Activated CD8-positive, alpha-beta memory T cell treated with anti-CD3 and anti-CD28 coated beads, Interleukin-2, amount 50 U/mL, for 48 hours (primary cell): ENCODE measurements around the gene ARHGEF10L.
"Not testable (repeated sequence)": the region's sequence is repeated elsewhere in the genome, so short reads cannot be mapped to it uniquely, and the experiment has no call there.

Source experiments
- DNase-seq: peaks from one replicate; pipeline ENCODE4 v3.0.0-alpha.2; 2020

The ARHGEF10L gene

DNA sequence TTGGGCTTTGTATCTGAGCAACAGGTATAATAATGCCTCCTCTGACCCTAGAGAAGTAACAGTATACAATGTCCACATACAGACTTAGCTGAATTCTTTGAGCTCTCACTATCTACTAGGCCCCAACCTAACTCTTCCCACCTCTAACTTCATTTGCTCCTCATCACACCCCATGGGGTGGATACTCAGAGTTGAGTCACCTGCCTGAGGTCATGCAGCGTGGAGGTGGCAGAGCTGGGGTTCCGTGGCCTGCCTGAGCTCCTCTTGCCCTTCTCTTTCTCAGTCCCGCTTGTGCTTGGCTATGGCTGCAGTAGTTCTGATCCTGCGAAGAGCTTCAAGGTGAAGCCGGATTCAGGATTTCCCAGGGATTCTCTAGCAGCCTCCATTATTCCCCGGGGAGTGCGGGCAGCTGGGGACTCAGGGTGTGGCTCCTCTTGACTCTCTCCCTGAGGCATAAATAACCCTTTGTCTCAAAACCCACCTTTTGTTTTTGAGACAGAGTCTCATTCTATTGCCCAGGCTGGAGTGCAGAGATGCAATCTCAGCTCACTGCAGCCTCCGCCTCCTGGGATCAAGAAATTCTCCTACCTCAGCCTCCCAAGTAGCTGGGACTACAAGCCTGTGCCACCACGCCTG lies 185.7 kb downstream of the ARHGEF10L start:
- no peak for DNase-seq

DNA sequence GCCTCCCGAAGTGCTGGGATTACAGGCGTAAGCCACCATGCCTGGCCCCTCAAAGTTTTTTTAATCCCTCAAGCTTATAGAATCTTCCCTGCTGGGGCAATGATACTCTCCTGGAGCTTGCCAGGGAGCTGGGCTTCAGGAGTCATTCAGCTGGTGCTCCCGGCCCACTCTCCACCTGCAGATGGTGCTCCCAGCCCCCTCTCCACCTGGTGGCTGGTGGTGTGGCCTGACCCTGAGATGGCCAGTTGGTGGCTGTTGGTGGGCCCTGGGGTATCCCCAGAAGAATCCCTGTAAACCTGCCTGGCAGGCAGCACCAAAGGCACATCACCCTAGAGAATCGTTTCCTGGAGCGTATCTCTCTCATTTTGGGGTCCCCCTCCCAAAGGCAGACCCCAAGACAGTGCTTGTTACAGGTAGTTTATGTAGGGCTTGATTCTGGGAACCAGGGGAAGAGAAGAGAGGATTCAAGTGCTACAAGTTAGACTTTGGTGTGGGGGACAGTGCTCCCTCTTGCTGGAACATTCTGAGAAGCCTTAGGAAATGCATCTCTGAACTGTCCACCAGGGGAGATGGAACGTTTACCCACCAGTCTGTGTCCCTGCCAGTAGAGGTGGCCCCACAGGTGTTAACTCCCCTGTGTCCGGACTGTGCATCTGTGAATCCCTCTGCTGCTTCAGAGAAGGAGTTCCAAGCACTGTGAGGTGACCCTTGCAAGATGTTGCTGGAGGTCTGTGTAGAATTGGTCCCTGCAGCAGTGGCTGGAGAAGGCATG lies 186.5 kb downstream of the ARHGEF10L start:
- DNase-seq, result no peak

DNA sequence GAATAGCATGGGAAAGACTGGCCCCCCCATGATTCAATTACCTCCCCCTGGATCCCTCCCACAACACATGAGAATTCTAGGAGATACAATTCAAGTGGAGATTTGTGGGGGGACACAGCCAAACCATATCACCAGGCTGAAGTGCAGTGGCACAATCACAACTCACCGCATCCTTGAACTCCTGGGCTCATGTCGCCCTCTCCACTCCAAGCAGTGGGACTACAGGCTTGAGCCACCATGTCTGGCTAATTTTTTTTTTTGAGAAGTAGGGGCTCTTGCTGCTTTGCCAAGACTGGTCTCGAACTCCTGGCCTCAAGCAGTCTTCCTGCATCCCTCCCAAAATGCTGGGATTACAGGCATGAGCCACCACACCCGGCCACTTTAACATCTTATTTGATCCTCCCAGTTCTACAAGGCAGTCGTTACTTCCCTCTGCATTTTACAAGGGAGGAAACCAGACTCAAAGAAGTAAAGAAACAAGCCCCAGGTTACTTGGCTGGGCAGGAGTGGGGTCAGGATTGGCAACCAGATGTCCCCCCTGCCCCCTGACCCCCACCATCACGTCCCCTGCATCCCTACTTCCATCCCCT lies 188.7 kb downstream of the ARHGEF10L start:
- DNase-seq, result no peak

DNA sequence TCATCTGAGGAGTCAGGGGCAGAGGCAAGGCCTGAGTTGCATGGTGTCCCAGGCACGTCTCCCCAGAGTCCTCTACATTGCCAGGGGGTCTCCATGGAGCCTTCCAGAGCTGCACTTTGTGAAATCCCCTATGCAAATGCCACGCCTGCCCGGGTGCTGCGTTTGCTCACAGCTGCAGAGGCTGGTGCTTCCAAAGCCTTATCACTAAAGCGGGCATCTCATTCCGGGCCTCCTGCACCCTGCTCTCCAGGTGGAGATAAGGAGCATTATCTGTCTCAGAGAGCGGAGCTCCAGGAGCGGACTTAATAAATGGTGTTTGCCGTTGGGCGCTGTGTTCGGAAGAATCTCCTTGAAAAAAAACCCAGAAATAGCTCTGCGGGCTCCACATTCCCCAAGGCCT lies 189.8 kb downstream of the ARHGEF10L start:
- no peak for DNase-seq

DNA sequence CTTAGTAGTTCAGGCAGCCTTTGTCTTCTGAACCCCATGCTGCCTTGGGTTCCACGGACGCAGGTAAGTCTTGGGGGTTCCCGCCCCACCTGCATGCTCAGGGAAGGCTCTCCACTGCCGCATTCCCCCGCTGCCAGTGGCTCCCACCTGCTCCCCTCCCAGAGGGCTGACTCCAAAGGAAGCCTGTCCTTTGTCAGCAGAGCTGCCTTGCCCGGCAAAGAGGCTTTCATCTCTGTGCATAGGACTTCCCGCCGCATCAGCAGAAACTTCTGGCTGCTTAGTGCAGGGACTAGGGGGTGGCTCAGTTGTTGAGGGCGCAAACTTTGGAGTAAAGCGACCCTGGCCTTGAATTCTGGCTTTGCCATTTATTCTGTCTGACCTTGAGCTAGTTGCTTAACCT lies 190.4 kb downstream of the ARHGEF10L start:
- DNase-seq, result no peak

DNA sequence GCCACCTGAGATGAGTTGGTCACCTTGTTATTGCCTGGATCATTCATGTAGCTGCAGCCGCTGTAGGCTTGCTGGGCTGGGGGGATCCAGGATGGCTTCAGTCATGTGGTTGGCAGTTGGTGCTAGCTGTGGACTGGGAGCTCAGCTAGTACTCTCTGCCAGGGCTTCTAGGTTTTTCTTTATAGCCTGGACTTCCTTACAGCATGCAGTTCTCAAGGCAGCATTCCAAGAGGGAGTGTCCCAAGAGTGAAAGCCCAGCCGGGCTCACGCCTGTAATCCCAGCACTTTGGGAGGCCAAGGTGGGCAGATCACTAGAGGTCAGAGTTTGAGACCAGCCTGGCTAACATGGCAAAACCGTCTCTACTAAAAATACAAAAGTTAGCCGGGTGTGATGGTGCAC lies 192.0 kb downstream of the ARHGEF10L start:
- no peak for DNase-seq

DNA sequence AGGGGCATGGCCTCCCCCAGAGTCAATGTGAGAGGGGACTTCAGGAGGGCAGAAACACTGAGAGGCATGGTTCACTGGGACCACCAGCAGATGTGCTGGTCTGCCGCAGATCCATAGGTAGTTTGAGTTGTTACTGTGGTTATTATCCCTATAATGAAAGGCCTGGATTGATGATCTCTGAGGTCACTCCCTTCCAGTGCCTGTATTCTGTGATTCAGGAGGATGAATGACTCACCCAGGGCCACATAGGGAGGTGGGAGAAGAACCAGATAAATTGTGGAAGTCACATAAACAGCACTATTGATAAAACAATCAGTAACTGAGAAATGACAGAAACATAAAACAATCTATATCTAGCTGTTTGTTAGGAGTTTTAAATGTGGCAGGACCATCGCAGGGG lies 193.0 kb downstream of the ARHGEF10L start:
- DNase-seq, result no peak

DNA sequence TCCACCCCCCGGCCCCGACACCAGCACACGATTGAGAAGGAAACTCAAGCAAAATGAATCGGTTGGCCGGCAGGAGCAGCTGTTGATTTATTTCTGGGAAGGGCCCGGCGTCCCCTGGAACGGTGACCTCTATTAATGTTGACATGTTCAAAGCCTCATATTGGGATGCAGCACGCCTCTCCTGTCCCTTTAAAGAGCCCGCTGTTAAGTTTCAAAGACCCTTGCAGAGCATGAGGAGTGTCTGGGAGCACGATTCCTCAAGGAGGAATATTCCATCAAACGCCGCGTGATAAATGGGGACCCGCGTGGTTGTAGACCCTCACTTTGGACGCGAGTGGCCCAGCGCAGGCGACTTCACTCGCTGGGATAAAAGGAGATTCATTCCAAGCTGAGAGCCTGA lies 194.2 kb downstream of the ARHGEF10L start:
- no peak for DNase-seq

DNA sequence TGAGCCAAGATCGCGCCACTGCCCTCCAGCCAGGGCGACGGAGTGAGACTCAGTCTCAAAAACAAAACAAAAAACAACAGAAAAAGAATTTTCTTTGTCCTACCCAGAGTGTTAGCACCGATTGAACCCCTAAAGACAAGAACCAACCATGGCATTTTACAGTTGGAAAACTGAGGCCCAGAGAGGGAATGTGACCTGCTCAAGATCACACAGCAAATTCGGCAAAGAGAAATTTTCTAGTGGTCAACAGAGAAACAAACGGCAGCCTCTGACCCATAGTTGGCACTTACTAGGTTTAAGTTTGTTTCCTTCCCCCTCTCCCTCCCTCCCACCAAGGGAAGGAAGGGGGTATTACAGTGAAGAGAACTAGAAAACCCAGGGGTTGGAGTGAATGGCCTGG lies 195.1 kb downstream of the ARHGEF10L start:
- no peak for DNase-seq

DNA sequence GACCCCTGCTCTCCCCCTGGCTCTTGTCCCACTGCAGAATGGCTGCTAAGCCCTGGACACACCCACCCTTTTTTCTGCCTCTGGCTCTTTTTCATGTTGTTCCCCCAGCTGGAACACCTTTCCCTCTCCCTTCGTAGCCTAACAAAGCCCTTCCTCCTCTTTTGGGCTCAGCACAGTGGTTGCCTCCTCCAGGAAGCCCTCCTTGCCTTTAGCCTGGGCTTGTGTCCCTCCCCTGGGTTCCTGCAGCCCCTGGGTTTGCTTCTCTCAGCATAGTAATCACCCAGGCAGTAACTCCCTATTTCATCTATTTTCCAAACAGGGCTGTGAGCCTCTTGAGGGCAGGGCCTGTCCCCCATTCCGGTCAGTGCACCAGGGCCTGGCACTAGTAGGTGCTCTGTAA lies 195.8 kb downstream of the ARHGEF10L start:
- DNase-seq, result no peak

DNA sequence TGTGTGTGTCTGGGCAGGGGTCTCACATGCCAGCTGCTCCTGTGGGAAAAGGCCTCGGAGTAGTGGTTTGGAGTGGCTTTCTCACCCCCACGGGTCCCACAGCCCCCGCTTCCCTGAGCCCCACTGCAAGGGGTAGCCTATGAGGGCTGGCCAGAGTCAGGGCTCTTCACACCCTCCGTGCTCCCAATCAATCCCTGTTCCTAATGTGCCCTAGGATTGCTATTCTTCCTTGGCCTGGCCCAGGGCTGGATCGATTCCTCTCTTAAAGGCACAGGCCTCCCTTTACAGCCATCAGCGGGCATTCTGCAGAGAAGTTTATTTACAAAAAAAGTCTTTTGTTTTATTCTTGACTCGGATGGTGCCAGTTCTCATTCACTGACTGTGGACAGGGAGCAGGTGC lies 196.3 kb downstream of the ARHGEF10L start:
- DNase-seq, result no peak

DNA sequence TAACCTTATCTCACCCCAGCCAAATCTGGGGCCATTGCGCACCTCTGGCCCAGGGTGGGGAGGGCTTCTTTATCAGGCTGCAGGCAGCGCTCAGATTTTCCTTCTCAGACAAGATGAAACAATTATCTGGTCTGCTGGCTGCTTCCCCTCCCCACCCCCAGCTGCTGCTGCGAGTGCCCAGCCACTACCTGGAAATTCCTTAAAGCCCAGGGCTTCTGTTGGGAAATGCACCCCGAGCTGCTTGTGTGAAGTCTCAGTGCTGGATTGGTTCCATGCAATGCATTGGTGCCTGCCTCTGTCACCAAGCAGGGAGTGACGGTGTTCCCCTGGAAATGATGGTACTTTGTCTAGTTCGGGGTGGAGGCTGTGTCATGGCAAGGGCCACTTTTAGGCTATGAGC lies 197.1 kb downstream of the ARHGEF10L start:
- DNase-seq, result no peak

DNA sequence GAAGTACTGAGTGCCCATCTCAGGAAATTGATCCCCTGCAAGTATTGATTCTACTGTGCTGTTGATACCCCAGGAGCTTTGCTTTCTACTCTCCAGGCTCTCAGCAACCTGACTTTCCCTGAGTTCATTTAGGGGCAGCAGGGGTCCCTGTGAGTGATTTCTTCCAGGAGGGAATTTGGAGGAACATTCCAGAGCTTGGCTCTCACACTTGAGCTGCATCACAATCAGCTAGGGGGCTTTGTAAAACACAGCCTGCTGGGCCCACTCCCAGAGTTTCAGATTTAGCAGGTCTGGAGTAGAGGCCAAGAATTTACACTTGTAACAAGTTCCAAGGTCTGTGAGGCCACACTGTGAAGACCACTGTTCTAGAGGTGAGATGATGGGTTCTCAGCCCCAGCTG lies 199.6 kb downstream of the ARHGEF10L start:
- DNase-seq, result no peak

DNA sequence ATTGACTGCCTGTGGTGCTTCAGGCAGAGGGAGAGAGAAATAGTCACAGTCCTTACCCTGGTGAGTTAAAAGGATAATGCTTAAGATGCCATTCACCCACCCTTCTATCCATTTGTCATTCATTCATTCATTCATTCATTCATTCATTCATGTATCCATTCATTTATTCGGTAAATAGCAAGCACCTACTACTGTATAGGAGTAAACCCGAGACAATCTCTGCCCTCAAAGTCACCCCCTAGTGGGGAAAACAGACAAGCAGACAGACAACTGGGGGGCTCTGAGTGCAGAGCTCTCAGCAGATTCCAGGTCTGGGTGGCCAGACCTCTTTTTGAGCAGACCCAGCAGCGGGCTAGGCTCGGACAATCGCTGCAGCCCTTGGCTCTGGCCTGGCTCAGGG lies 201.6 kb downstream of the ARHGEF10L start:
- DNase-seq, result no peak

DNA sequence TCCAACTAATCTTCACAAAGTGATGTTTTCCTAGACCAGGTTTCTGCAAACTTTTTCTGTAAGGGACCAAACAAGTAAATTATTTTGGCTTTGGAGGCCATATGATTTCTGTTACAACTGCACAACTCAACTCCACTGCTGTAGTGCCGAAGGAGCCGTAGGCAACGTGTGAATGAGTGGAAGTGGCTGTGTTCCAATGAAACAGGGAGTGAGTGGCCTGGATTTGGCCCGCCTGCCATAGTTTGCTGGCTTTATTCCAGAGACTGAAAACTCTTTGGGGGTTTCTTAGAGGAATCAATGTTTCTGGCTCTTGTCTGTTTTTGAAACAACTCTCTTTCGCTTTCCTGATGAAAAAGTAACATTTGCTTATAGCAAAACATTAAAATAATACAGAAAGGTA lies 203.1 kb downstream of the ARHGEF10L start:
- no peak for DNase-seq

DNA sequence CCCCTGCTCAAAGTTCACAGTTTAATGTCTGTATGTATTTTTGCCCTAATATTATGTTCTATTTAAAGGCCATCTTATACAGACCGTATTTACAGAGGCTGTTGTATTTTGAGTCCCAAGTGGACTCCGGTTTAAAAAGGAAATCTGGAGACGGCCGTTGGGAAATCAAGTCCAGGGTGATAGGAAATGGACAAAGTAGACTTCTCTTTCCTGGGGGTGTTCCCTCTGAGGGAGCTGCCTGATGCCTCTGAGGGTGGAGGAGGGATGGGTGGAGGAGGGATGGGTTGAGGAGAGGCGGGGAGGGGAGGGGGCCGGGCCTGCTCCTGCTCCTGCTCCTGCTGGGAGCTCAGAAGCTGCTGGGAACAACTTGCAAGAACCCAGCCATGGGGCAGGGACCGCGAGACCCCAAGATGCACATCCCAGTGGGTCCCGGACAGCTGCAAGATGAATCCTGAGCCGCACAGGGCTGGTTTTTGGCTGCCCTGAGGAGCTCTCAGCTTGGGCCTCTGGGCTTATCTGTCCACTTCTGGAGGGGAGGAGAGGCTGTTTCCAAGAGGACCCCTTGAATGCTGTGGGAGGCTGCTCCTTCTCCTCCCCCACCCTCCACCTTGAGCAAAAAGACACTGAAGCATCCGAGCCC lies 203.6 kb downstream of the ARHGEF10L start:
- no peak for DNase-seq

DNA sequence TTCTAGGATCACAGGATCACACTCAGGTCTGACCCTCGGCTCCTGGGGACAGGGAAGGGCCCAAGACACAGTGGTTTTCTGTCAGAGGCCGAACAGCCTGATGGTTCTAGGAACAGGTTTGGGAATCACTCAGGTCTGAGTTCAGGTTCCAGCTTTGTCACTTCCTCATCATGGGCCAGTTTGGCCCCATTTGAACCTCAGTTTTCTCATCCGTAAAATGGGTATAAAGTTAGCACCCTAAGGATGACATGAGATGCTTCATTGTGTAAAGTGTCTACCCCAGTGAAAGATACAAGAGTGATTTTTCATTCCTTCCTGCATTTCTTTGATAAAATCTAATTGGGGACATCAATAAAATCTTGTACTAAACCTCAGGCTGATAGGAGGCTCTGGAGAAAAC lies 204.4 kb downstream of the ARHGEF10L start:
- DNase-seq, result no peak

DNA sequence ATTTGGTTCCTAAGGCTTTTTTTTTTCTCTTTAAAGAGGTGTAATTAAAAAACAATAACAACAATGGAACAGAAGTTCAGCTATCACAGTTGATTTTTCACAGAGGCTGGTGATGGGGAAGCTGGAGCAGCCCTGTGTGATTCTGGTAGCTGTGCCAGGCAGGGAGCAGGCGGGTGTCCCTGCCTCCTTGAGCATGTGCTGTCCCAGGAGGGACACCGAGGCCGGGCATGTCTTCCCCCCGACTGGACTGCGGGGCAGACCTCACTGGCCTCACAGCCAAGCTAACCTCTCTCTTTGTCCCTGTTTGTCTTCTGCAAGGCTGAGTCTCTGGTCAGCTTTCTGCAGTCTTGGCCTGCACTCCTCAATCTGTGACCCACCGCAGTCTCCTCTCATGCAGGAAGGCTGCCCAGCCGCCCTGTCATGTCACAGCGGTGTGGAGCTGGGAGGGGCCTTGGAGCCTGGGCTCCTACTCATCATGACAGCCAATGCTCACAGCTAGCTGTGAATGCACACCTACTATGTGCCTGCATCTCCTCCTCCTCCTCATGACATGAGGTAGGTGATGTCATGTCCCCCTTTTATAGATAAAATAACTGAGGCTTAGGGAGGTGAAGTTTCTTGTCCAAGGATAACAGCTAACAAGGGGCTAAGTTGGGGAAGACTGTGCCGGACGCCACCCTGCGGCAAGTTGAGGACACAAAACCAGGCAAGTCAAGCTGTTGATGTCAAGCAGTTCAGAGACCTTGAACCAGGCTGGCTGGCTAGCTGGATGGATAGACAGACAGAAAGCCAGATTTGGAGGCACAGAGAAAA lies 205.4 kb downstream of the ARHGEF10L start:
- DNase-seq, result no peak

DNA sequence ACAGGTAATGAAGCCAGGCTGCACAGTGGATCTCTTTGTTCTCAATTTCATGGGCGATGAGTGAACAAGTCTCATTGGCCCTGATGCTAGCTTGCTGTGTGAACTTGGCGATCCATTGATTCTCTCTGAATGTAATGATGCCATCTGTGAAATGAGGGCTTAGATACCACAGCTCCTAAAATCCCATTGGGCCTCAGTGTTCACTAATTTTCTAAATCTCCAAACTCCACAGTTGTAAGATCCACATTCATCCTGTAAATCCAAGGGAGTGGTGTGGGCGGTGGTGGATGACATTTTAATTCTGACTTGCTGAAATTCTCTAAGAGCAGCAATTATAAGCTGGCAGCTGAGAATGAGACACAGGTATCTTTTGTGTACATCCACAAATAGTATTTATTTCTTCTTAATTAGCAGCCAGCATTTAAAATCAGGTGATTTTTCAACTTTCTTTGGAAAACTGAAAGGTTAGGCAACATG lies 206.0 kb downstream of the ARHGEF10L start:
- no peak for DNase-seq

DNA sequence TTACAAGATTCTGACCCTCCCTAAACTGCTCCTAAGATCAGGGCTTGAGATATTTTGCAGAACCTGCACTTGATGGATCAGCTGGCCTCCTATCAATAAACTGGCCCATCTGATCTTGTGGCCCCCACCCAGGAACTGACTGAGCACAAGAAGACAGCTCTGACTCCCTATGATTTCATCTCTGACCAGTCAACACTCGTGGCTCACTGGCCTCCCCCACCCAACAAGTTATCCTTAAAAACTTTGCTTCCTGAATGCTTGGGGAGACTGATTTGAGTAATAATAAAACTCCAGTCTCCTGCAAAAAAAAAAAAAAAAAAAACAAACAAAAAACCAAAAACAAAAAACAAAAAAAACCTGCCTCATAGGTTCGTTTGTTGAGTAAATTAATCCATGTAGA lies 206.8 kb downstream of the ARHGEF10L start:
- not testable (repeated sequence) for DNase-seq

DNA sequence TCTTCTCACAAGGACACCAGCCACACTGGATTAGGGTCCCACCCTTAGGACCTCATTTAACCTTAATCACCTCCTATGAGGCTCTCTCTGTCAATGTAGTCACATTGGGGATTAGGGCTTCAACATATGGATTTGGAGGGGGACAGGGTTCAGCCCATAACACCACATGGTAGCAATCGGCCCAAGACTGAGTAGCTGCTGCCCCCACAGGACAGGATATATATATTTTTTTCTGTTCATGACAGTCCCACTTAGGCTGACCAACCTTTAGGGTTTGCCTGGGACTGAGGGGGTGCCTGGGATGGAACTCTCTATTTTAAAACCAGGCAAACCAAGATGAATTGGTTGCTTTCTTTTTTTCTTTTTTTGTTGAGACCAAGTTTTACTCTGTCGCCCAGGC lies 207.4 kb downstream of the ARHGEF10L start:
- DNase-seq, result no peak
